Central memory CD8-positive, alpha-beta T cell (primary cell): ENCODE measurements around the gene TRIM56.
"Not testable (repeated sequence)": the region's sequence is repeated elsewhere in the genome, so short reads cannot be mapped to it uniquely, and the experiment has no call there.

ENCODE experiments used
- ATAC-seq: fragments of 150-1000 bp; cut with Tn5 transposase; replicated peaks from 2 replicates; pipeline ENCODE4 v1.10.0; 2022; ENCODE audit warnings: mild to moderate bottlenecking, moderate FRiP score, moderate number of reproducible peaks; ENCODE audit not compliant: poor library complexity, severe bottlenecking; ENCODE audit errors: extremely low read depth
- DNase-seq, 2 donors: peaks; one replicate each; pipeline ENCODE4 v3.0.0; 2021; ENCODE audit warnings: low spot score in 2 of 2
- H3K27ac Mint-ChIP-seq: one replicate; pipeline ENCODE4 v1.8.0; 2022; ENCODE audit warnings: low read depth, mild to moderate bottlenecking, moderate library complexity, mixed read lengths
- H3K27me3 Mint-ChIP-seq: one replicate; pipeline ENCODE4 v1.8.0; 2022; ENCODE audit warnings: mixed read lengths
- H3K36me3 Mint-ChIP-seq: one replicate; pipeline ENCODE4 v1.8.0; 2022; ENCODE audit warnings: mild to moderate bottlenecking, moderate library complexity, mixed read lengths; ENCODE audit not compliant: insufficient read depth
- H3K4me1 Mint-ChIP-seq: one replicate; pipeline ENCODE4 v1.8.0; 2022; ENCODE audit warnings: mixed read lengths
- H3K4me3 Mint-ChIP-seq: one replicate; pipeline ENCODE4 v1.8.0; 2022; ENCODE audit warnings: mild to moderate bottlenecking, moderate library complexity, mixed read lengths
- H3K9me3 Mint-ChIP-seq: one replicate; pipeline ENCODE4 v1.8.0; 2022; ENCODE audit warnings: mixed read lengths

The TRIM56 gene

GRCh38 chr7:101085162-101085964 is at the start of gene TRIM56:
TSS of gene TRIM56 (plus strand) at chr7:101085481. CDS start at chr7:101087313, 1,832 bp downstream.
- H3K27me3 Mint-ChIP-seq = no peaks in the 10 kb centered on the region
- peak within 1 kb of the TSS; percentile 96 for H3K27ac Mint-ChIP-seq
- H3K4me1 Mint-ChIP-seq = peaks cover 36% of the 10 kb centered on the region
- peak within 1 kb of the TSS; percentile 98 for H3K4me3 Mint-ChIP-seq
- peaks cover 16% of the 10 kb centered on the region for H3K36me3 Mint-ChIP-seq
- ATAC-seq (peak; percentile 97), DNase-seq (peak; percentile 41 to 51)
- no peaks in the 10 kb centered on the region for H3K9me3 Mint-ChIP-seq

- H3K27me3 Mint-ChIP-seq = peaks cover 3% of the 10 kb centered on the region
- H3K36me3 Mint-ChIP-seq = no peaks in the 10 kb centered on the region
- DNase-seq (no peak), ATAC-seq (no peak)
- H3K4me1 Mint-ChIP-seq = no peaks in the 10 kb centered on the region
- no peak overlapping the region for H3K4me3 Mint-ChIP-seq
- no peak overlapping the region for H3K27ac Mint-ChIP-seq
- H3K9me3 Mint-ChIP-seq = no peaks in the 10 kb centered on the region
Observed at GRCh38 chr7:101035941-101036340, 49.3 kb upstream of the TRIM56 start.

GRCh38 chr7:101041283-101041682 is 44.0 kb upstream of the TRIM56 start:
- peaks cover 11% of the 10 kb centered on the region for H3K27me3 Mint-ChIP-seq

GRCh38 chr7:101058355-101058754 is 26.9 kb upstream of the TRIM56 start:
- no peaks in the 10 kb centered on the region for H3K4me1 Mint-ChIP-seq
- DNase-seq = peak in 1 of 2 donors; percentile 43
- no peak overlapping the region for H3K4me3 Mint-ChIP-seq
- H3K36me3 Mint-ChIP-seq = peaks cover 4% of the 10 kb centered on the region
- peaks cover 84% of the 10 kb centered on the region for H3K27me3 Mint-ChIP-seq
- no peaks in the 10 kb centered on the region for H3K9me3 Mint-ChIP-seq
- peak overlapping the region; percentile 7 for H3K27ac Mint-ChIP-seq
- no peak for ATAC-seq

More at GRCh38 chr7:101041283-101041682, 44.0 kb upstream of the TRIM56 start:
- not testable (repeated sequence) for DNase-seq, H3K27ac Mint-ChIP-seq, ATAC-seq, H3K36me3 Mint-ChIP-seq, H3K9me3 Mint-ChIP-seq, H3K4me3 Mint-ChIP-seq, H3K4me1 Mint-ChIP-seq

- H3K9me3 Mint-ChIP-seq = no peaks in the 10 kb centered on the region
- H3K4me3 Mint-ChIP-seq = no peak overlapping the region
Observed at GRCh38 chr7:101059620-101059942, 25.7 kb upstream of the TRIM56 start.

GRCh38 chr7:101060992-101061391 is 24.3 kb upstream of the TRIM56 start:
- peaks cover 4% of the 10 kb centered on the region for H3K36me3 Mint-ChIP-seq
- H3K27me3 Mint-ChIP-seq = peaks cover 85% of the 10 kb centered on the region

More at GRCh38 chr7:101059620-101059942, 25.7 kb upstream of the TRIM56 start:
- DNase-seq (no peak), ATAC-seq (no peak)
- Mint-ChIP-seq H3K27ac (no peak overlapping the region), H3K27me3 (peaks cover 87% of the 10 kb centered on the region), H3K4me1 (no peaks in the 10 kb centered on the region), H3K36me3 (peaks cover 4% of the 10 kb centered on the region)

GRCh38 chr7:101064176-101064550 is 21.1 kb upstream of the TRIM56 start:
- H3K27me3 Mint-ChIP-seq = peaks cover 71% of the 10 kb centered on the region
- H3K27ac Mint-ChIP-seq, H3K36me3 Mint-ChIP-seq, ATAC-seq, H3K9me3 Mint-ChIP-seq, DNase-seq, H3K4me1 Mint-ChIP-seq, H3K4me3 Mint-ChIP-seq: not testable (repeated sequence)

More at GRCh38 chr7:101060992-101061391, 24.3 kb upstream of the TRIM56 start:
- H3K9me3 Mint-ChIP-seq = no peaks in the 10 kb centered on the region
- no peak overlapping the region for H3K4me3 Mint-ChIP-seq
- ATAC-seq (no peak), DNase-seq (no peak)
- no peak overlapping the region for H3K27ac Mint-ChIP-seq
- no peaks in the 10 kb centered on the region for H3K4me1 Mint-ChIP-seq

- peaks cover 75% of the 10 kb centered on the region for H3K27me3 Mint-ChIP-seq
- not testable (repeated sequence) for ATAC-seq, DNase-seq, H3K36me3 Mint-ChIP-seq, H3K9me3 Mint-ChIP-seq, H3K4me1 Mint-ChIP-seq, H3K27ac Mint-ChIP-seq, H3K4me3 Mint-ChIP-seq
Observed at GRCh38 chr7:101065162-101065561, 20.1 kb upstream of the TRIM56 start.

- Mint-ChIP-seq H3K9me3 (no peaks in the 10 kb centered on the region), H3K27me3 (peaks cover 76% of the 10 kb centered on the region), H3K4me3 (no peak overlapping the region), H3K4me1 (no peaks in the 10 kb centered on the region), H3K36me3 (no peaks in the 10 kb centered on the region), H3K27ac (no peak overlapping the region)
- DNase-seq (no peak), ATAC-seq (no peak)
Observed at GRCh38 chr7:101066141-101066832, 19.0 kb upstream of the TRIM56 start.

GRCh38 chr7:101066833-101067177 is 18.5 kb upstream of the TRIM56 start:
- H3K27ac Mint-ChIP-seq = no peak overlapping the region
- ATAC-seq (no peak), DNase-seq (no peak)
- H3K27me3 Mint-ChIP-seq = peaks cover 76% of the 10 kb centered on the region
- H3K9me3 Mint-ChIP-seq = no peaks in the 10 kb centered on the region
- no peaks in the 10 kb centered on the region for H3K4me1 Mint-ChIP-seq
- H3K36me3 Mint-ChIP-seq = no peaks in the 10 kb centered on the region
- H3K4me3 Mint-ChIP-seq = no peak overlapping the region

GRCh38 chr7:101068401-101068800 is 16.9 kb upstream of the TRIM56 start:
- ATAC-seq = no peak
- H3K9me3 Mint-ChIP-seq = no peaks in the 10 kb centered on the region
- no peaks in the 10 kb centered on the region for H3K36me3 Mint-ChIP-seq
- no peaks in the 10 kb centered on the region for H3K4me1 Mint-ChIP-seq
- H3K27ac Mint-ChIP-seq = no peak overlapping the region
- no peak for DNase-seq
- H3K27me3 Mint-ChIP-seq = peaks cover 64% of the 10 kb centered on the region
- no peak overlapping the region for H3K4me3 Mint-ChIP-seq

- H3K27ac Mint-ChIP-seq, ATAC-seq, H3K36me3 Mint-ChIP-seq, H3K4me3 Mint-ChIP-seq, H3K4me1 Mint-ChIP-seq, H3K9me3 Mint-ChIP-seq, DNase-seq: not testable (repeated sequence)
- peaks cover 47% of the 10 kb centered on the region for H3K27me3 Mint-ChIP-seq
Observed at GRCh38 chr7:101071362-101072104, 13.7 kb upstream of the TRIM56 start.
